RWPE1 (cell line): Measurements from ENCODE around the gene ZNF865.

ENCODE experiments used
- CTCF ChIA-PET: fragments of 350-600 bp; sonication (Branson Sonifier 250); formaldehyde crosslinking; extraction: SDS; loops from one replicate; lab custom pipeline; 2021; lab: Yijun Ruan, JAX
- POLR2A ChIA-PET: fragments of 400-600 bp; formaldehyde crosslinking; extraction: SDS; loops from one replicate; lab custom pipeline; 2020; ENCODE audit warnings: antibody characterized with exemption; ENCODE audit not compliant: low non-redundant PET; lab: Yijun Ruan, JAX
- DNase-seq: peaks from one replicate; pipeline ENCODE4 v3.0.0; 2012; ENCODE audit warnings: low spot score
- H3K27ac ChIP-seq: fragments of 450-650 bp; 2 replicates; pipeline ENCODE4 v1.5.1; 2017
- CTCF ChIP-seq: fragments of 450-650 bp; conservative IDR thresholded peaks from 2 replicates; pipeline ENCODE4 v1.5.1; 2017; ENCODE audit warnings: low read depth, mild to moderate bottlenecking

ZNF865 gene

GRCh38 chr19:55616395-55616875 is 11.0 kb downstream of the ZNF865 start:
- no peak for DNase-seq
- TF ChIP-seq CTCF = no peak
- no peak overlapping the region for H3K27ac ChIP-seq
- ChIA-PET POLR2A (no interaction called here), CTCF (no interaction called here)

- DNase-seq = no peak
- peak overlapping the region; percentile 33; the same call in 1 of the 2 replicates for H3K27ac ChIP-seq
- ChIA-PET POLR2A (no interaction called here), CTCF (interaction anchor here (0.5 to 1.1 kb wide), 2 partner anchors 11 to 28 kb away, joined by 3 to 4 read pairs; no protein-coding TSS in a partner anchor)
- no peak for TF ChIP-seq CTCF
Observed at GRCh38 chr19:55617426-55617825, 12.0 kb downstream of the ZNF865 start.

- POLR2A ChIA-PET = no interaction called here
- CTCF ChIA-PET = interaction anchor here (0.6 kb wide), 1 partner anchor 36 kb away, joined by 3 read pairs; no protein-coding TSS in a partner anchor
- TF ChIP-seq CTCF = no peak
Observed at GRCh38 chr19:55618426-55618825, 13.0 kb downstream of the ZNF865 start.

GRCh38 chr19:55619286-55619685 is 13.8 kb downstream of the ZNF865 start:
- CTCF ChIA-PET = interaction anchor here (1.2 kb wide), 1 partner anchor 13 kb away, joined by 5 read pairs; no protein-coding TSS in a partner anchor

More at GRCh38 chr19:55618426-55618825, 13.0 kb downstream of the ZNF865 start:
- no peak for DNase-seq
- H3K27ac ChIP-seq = peak overlapping the region; percentile 21

GRCh38 chr19:55620410-55621204 is 15.2 kb downstream of the ZNF865 start:
- POLR2A ChIA-PET = no interaction called here
- DNase-seq = no peak
- CTCF ChIA-PET = interaction anchor here (0.8 kb wide), 1 partner anchor 12 kb away, joined by 5 read pairs; no protein-coding TSS in a partner anchor
- 0 out of 2 replicates have a peak overlapping the region, but pooled peaks have one; percentile 5 for H3K27ac ChIP-seq
- no peak for TF ChIP-seq CTCF

More at GRCh38 chr19:55619286-55619685, 13.8 kb downstream of the ZNF865 start:
- no peak for TF ChIP-seq CTCF
- DNase-seq = no peak
- POLR2A ChIA-PET = no interaction called here
- peak overlapping the region; percentile 21; the same call in 1 of the 2 replicates for H3K27ac ChIP-seq

GRCh38 chr19:55621205-55621672 is 15.8 kb downstream of the ZNF865 start:
- H3K27ac ChIP-seq = 0 out of 2 replicates have a peak overlapping the region, but pooled peaks have one; percentile 5
- TF ChIP-seq CTCF = no peak
- no peak for DNase-seq
- ChIA-PET POLR2A (no interaction called here), CTCF (no interaction called here)
